Skeletal muscle cell (primary cell): ENCODE data around the gene GPS1.

Experiments
- DNase-seq: peaks from one replicate; pipeline ENCODE4 v3.0.0-alpha.2; 2010; ENCODE audit warnings: low read depth
- H3K4me3 ChIP-seq: 2 replicates; pipeline ENCODE4 v1.5.1; 2011; ENCODE audit warnings: low read depth, mild to moderate bottlenecking, control low read depth, low read length, moderate library complexity

Gene GPS1

GRCh38 chr17:82051776-82052637, at the start of gene GPS1, which contains the start of gene RFNG:
GPS1 (plus strand) TSS chr17:82051898; CDS start chr17:82051932, 34 bp downstream.
RFNG (minus strand) TSS chr17:82051811; CDS start chr17:82051766, 45 bp downstream.
- DNase-seq, result no peak
- peak within 1 kb of the TSS; percentile 71 for H3K4me3 ChIP-seq

DNA sequence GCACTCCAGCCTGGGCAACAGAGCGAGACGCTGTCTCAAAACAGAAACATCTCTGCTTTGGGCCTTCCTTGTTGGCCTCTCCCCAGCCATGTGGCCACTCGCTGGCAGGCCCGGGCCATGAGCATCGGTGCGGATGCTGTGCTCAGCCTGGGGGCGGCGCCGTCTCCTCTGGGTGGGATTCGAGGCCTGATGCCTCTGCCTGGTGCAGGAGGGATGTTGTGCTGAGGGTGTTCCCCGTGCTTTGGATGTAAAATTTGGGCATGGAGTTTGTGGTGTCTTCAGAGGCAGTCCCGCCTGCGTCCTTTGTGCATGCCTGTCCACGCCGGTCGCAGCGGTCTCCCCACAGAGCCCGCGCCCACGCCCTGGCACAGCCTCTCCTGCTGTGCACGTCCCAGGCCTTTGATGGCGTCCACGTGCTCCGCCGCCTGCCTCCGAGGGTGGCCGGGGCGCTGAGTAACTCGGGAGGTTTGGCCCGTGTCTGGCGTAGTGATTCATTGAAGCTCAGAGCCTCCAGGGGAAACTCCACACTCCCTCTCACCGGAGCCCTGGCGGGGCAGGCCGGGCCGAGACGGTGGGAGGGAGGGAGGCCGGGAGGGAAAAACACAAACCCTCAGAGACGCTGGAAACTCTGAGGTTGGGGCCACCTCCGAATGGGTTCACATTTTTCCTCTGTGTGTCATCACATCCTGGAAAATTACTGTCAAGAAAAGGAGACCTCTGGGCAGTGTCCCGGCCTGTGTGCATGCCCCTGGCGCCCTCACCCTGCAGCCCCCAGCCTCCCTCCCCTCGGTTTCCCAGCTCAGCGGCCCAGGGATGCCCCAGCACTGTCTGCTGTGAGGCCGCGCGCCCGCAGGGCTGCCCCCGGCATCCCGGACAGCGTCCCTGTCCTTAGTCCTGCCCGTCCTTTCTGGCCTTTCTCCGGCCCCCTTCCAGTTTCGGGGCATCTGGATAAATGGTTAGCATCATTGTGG, 48.0 kb upstream of the GPS1 start:
- H3K4me3 ChIP-seq, result no peak overlapping the region
- DNase-seq, result peak; percentile 83

DNA sequence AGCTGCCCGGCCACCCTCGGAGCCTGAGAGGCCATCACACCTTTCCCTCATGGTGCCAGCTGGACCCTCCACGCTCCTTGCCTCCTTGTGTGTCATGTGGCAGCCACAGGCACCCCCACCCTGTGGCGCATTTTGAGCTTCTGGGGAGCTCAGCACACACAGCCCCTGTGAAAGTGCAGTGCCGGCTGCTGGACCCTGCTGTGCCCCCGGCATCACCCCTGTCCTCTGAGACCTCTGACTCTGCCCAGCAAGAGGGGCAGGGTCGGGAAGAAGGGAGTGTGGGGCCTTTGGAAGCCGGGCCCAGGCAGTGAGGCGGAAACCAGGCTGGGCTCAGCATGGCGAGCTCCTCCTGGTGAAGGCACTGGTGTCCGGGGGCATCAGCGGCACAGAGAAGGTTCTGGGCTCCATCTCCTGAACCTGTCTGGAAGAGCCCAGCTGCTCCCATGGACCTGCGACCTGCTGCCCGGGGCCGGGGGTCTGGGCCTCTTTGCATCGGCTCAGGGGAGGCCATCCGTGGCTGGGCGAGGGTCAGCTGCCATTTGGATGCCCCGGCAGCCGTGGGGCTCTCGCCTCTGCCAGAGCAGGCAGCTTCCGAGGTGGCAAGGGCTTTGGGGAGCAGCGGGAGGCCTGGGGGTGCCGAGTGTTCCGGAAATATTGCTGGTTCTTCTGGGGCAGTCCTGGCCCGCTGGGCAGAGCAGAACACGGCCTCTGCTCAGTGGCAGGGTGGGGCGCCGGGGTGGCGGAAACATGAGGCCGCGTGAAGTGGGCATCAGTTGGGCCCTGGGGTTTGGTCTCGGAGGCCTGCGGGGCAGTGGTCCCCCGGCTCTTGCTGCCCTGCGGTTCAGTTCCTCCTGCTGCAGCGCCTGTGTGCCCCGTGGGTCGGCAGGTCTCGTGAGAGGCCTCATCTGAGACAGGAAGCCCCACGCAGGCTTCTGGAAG, 46.9 kb upstream of the GPS1 start:
- H3K4me3 ChIP-seq, result no peak overlapping the region
- no peak for DNase-seq

DNA sequence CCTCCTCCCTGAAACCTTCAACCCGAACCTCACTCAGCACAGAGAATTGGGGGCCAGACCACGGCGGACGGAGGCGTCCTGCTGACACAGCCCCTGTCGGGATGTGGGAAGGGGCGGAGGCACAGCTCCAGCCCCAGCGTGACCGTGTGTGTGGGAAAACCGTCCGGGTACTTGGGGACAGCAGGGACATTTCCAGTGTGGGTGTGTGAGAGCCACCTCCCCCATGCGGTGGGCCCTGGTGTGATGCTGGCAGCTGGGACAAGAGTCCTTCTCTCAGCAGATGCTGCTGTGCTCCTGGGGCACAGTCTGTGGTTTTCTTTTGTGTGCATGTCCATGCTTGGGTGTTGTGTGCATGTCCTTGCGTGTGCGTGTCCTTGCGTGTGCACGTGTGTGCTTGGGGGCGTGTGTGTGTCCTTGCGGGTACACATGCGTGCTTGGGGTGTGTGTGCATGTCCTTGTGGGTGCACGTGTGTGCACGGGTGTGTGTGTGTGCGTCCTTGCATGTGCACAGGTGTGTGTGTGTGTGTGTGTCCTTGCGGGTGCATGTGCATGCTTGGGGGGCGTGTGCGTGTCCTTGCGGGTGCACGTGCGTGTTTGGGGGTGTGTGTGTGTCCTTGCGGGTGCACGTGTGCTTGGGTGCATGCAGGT, 45.9 kb upstream of the GPS1 start:
- no peak for DNase-seq
- no peak overlapping the region for H3K4me3 ChIP-seq

DNA sequence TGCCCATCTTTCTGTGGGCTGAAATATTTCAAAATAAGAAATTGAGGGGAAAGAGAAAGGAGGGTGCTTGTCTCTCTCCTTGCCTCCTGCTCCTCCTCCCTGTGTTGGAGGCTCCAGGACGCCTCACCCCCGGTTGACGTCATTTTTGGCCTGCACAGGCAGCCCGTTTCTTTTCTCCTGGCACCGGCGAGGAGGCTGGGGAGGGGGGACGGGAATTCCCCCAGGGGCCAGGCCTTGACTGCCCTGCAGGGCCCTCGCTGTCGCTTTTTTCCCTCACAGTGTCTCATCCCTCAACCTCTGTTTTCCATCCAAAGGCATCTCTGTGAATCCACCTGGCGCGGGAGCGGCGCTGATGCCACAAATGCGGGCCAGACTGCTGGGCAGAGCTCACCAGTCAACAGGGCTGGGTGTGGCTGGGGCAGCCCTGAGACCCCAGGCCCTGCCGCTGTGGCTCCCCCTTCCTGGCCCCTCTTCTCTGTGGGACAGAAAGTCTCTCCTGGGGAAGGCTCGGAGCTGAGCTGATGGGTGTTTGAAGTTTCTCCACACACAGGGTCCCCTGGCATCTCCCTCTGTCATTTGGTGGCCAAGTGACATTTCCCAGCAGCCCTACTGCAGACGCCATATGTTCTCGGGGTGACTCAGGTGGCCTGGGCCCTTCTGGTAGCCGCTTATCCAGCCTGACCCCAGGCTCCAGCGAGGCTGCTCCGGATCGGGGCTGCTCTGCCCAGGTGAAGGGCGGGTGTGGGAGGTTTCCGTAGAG, 45.0 kb upstream of the GPS1 start:
- H3K4me3 ChIP-seq, result no peak overlapping the region
- DNase-seq, result no peak

DNA sequence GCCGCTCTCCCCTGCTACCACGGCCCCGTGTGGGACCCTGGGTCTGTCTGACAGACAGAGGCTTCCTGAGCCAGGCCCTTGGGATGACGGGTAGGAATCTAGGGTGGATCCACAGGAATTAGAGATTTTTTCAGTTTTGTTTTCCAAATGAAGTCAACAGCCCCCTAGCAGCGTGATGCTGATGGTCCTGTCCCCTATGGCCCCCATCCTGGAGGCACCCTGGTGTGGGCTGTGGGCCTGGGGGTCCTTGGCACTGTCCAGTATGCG, 44.5 kb upstream of the GPS1 start:
- DNase-seq, result no peak
- H3K4me3 ChIP-seq, result no peak overlapping the region

- no peak overlapping the region for H3K4me3 ChIP-seq
- no peak for DNase-seq
These were observed 44.0 kb upstream of the GPS1 start for GRCh38 chr17:82007495-82008257.

DNA sequence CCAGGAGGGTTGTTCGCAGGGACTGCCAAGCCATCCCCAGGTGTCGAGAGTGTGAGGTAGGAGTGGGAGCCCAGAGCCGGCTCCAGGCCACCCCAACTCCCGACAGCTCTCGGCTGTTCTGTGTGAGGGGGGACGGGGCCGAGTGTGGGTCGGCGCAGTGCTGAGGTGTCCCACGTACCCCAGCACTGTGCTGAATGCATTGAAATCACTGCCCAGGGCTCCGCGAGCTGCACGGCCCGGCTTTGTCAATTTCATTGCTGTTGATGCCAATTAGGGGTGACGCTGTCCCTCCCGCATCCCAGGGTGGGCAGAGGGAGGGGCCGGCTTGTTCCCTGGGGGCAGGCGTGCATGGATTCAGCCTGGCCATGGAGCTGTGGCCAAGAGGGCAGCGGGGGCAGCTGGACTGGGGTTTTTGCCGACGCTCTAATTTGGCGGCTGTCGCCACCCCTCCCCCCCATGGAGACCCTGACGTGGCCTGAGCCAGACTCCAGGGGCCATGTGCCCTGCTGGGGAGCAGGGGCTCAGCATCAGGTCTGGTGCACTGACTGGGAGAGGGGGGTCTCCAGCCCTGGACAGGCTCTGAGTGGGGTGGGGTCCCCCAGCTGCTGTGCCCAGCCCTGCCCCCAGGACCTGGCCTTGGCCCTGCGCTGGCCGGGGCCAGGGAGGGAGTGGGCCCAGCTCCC, 43.3 kb upstream of the GPS1 start:
- no peak overlapping the region for H3K4me3 ChIP-seq
- DNase-seq, result no peak

DNA sequence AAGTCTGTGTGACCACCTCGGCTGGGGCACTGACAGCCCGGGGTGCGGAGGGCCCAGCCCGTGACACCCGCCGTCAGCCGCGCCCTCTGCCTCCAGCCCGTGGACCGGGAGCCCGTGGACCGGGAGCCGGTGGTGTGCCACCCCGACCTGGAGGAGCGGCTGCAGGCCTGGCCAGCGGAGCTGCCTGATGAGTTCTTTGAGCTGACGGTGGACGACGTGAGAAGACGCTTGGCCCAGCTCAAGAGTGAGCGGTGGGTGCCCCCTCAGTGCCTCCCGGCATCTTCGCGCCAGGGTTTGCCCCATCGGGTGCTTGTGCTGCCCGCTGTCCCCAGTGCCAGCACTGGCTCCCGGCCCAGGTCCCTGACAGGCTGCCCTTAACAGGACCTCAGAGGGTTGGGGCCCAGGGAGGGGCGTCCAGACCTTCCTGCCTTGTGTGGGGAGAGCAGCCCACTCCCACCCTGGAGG, 42.7 kb upstream of the GPS1 start:
- H3K4me3 ChIP-seq, result no peak overlapping the region
- no peak for DNase-seq

GRCh38 chr17:82009413-82009812, 42.3 kb upstream of the GPS1 start:
- DNase-seq, result no peak
- no peak overlapping the region for H3K4me3 ChIP-seq

GRCh38 chr17:82010575-82011525, 40.8 kb upstream of the GPS1 start:
- DNase-seq, result no peak
- no peak overlapping the region for H3K4me3 ChIP-seq

- DNase-seq, result no peak
- H3K4me3 ChIP-seq, result no peak overlapping the region
These were observed 40.0 kb upstream of the GPS1 start for GRCh38 chr17:82011617-82012187.

DNA sequence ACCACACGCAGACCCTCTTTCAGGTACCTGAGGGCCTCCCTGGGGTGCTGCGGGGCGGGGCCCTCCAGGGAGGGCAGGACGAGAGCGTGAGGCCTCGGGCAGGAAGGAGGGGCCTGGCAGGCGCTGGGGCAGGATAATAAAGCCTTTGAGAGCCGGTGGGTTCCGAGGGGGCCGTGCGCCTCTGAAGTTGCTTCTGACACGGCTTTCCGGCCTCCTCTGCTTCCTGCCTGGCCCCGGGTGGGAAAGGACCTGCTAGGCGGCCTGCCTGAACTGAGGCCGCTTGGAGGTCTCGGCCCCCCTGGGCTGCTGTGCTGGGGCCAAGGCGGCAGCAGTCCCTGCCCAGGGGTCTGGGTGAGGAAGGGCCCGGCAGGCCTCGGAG, 39.4 kb upstream of the GPS1 start:
- no peak for DNase-seq

GRCh38 chr17:82012640-82013295, 38.9 kb upstream of the GPS1 start:
- H3K4me3 ChIP-seq, result no peak overlapping the region
- DNase-seq, result no peak

More for the DNA sequence above, 39.4 kb upstream of the GPS1 start:
- no peak overlapping the region for H3K4me3 ChIP-seq

- no peak overlapping the region for H3K4me3 ChIP-seq
These were observed 38.4 kb upstream of the GPS1 start for GRCh38 chr17:82013341-82013740.

More at GRCh38 chr17:82013341-82013740, 38.4 kb upstream of the GPS1 start:
- DNase-seq, result no peak
